Non-pigmented ciliary epithelial cell (primary cell): ENCODE results near the gene RET.
"Not testable (repeated sequence)": the region's sequence is repeated elsewhere in the genome, so short reads cannot be mapped to it uniquely, and the experiment has no call there.

Experiments used
- DNase-seq: peaks from one replicate; pipeline ENCODE4 v3.0.0-alpha.2; 2010; ENCODE audit warnings: low read depth

RET gene

DNA sequence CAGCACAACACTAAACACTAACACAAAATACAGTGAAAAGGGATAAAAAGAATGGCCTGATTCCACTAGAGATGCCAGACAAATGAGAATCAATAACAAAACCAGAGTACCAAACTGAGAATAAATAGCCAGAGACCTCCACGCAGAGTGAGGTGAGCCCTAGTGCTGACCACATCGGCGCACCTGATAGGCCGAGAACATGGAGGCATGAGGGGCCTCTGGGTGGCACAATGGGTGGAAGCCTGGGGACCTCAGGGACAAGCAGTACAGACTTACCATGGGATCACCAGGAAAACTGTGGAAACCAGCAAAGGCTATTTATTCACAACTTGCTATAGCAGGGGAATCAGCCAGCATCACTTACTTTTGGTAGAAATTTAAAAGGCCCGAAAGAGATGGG is 59.6 kb downstream of the RET start:
- no peak for DNase-seq

DNA sequence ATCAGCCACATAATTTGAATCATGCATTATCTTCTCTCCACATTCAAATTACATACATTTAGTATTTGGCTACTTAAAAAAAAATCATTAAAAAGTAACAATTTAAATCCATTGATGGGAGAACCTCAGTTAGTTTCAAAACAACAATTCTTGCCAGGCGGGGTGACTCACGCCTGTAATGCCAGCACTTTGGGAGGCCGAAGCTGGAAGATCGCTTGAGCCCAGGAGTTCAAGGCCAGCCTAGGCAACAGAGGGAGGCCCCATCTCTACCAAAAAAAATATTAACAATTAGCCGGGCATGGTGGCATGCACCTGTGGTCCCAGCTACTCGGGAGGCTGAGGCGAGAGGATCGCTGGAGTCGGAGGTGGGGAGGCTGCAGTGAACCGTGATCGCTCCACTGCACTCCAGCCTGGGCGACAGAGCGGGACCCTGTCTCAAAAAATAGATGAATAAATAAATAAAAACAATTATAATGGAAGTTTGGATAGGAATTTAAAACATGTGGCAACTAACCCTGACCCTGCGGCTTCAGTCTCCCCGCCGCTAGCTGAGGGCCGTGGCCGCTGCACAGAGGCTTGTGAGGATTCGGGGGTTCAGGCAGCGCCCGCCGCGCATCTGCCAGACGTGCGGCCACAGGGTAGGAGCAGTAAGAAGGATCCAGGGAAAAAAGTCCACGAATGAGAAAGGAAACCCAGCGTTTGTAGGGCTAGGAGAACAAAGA is 60.3 kb downstream of the RET start:
- DNase-seq: no peak

DNA sequence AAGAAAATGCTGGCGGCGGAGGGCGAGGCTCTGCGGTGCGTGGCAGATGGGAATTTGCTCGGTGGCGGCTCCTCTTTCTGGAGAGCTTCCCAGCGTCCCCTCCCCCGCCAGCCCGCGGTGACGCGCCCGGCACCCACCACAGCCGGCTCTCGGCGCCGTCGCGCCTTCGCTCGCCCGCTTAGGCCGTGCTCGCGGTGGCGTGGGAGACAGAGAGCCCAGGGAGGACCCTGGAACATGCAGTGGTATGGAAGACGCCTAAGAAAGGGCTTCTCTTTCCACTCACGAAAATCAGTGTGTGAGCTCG is 60.8 kb downstream of the RET start:
- DNase-seq: no peak

DNA sequence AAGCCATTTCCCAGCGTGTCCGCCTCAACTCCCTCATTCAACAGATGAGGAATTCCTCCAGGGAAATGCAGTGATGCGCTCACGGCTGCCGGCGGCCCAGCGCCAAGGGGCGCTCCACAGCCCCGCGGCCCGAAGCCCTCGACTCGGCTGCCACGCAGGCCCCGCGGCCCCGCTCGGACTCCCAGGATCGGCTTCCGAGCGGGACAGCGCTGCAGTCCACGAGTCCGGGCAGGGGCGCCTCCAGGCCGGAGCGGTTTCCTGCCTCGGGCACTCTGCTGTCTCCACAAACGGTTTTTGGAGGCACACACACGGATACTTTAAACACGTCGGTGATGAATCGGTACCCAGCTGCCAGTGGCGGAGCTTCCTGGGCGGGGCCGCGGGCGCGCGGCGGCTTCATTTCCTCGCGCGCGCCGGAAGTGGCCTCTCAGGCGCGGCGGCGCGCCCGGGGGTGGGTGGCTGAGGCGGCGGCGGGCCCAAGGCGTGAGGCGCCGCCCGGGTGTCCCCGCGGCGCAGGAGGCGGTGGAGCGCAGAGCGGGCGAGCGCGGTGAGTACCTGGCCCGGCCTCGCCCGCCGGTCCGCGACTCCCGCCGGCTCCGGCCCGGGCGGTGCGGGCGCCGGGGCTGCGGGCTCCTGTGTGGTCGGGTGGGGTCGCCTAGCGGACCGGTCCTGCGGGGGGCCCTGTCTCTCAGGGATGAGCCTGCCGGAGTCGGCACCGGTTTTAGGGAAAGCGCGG is 61.3 kb downstream of the RET start, which contains the start of gene CSGALNACT2:
Gene CSGALNACT2 (plus strand): TSS at position 425 of the 736 bp plus-strand sequence. CDS start 16,705 bp downstream, outside the sequence.
- DNase-seq: peak; percentile 20

DNA sequence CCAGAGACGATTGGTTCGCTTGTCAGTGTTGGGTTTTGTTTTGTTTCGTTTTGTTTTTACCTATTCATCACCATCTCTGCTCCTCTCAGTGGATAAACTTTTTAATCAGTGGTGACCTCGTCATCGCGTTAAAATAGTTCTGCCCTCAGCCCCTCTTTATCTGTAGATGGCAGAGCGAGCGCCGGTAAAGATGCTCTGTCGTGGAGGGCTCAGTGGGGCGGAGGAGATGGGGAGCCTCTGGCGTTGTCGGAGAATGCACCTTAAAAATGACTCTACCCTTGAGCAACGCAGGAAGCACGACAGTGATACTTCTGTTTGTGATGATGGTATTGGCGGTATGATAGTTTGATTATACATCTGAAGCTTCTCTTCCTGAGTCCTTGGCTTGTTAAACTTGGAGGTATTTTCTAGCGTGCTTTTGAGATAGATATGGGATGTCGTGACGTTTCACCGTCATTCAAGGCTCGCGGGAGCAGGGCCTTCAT is 61.9 kb downstream of the RET start:
- peak; percentile 11 for DNase-seq

DNA sequence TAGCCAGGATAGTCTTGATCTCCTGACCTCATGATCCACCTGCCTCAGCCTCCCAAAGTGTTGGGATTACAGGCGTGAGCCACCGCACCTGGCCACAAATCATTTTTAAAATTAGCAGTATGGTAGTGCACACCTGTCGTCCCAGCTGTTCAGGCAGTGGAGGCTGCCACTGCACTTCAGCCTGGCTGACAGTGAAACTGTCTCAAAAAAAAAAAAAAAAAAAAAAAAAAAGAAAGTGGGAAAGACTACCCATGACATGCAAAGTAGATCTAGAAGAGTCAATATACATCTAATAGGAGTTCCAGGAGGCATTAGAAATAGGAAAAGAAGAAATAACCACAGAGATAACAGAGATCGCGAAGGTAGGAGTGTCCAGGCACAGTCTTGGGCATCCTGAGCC is 64.6 kb downstream of the RET start:
- no peak for DNase-seq

DNA sequence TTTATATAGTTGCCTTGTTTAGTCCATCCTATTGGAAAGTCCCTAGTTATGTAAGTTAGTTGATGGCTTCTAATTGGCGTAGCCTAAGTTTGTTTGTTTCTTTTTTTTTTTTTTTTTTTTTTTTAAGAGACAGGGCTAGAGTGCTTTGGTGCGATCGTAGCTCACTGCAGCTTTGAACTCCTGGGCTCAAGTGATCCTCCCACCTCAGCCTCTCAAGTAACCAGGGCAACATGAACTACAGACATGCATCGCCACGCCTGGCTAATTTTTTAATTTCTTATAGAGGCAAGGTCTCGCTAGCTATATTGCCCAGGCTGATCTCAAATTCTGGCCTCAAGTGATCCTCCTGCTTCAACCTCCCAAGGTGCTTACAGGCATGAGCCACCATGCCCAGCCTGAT is 68.4 kb downstream of the RET start:
- no peak for DNase-seq

DNA sequence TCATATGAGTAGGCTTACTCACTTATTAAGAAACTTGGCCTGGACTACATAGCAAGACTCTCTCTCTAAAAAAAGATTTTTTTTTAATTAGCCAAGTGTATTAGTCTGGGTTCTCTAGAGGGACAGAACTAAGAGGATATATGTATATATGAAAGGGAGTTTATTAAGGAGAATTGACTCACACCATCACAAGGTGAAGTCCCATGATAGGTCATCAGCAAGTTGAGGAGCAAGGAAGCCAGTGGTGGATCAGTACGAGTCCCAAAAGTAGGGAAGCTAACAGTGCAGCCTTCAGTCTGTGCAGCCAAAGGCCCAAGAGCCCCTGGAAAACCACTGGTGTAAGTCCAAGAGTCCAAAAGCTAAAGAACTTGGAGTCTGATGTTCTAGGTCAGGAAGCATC is 69.1 kb downstream of the RET start:
- not testable (repeated sequence) for DNase-seq

DNA sequence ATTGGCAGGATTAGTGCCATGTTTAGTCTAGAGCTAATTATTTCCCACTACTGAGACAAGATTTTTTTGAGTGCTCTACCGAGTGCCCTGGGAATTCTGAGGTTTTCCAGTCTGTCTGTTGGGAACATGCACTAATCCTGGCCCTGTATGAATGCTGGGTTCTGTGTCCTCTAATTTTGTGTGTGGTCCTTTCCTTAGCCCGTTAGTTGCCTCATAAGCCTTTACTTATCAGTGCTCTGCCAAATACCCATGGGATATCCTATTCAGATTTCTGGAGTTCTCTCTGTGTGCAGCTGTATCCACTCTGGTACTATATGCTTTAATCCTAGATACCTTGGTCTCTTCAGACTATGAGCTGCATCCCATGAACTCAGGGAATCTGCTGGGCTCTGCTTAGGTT is 74.5 kb downstream of the RET start:
- DNase-seq: no peak

DNA sequence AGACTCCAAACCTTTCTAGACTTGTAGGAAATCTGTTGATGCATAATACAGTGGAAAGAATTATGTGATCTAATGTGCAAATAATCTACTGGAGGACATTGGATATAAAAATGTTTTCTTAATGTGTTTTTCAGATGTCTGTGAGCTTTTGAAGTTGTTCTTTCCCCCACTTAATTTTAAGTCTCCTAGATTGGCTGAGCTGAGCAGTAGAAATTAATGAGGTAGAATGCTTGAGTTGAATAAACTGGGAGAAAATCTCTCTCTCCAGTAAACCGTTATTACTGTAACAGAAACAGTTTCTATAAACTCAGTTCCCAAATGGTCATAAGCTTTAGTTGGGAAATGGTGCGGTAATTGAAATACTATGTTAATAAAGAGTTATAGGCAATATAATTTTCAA is 77.0 kb downstream of the RET start:
- no peak for DNase-seq

DNA sequence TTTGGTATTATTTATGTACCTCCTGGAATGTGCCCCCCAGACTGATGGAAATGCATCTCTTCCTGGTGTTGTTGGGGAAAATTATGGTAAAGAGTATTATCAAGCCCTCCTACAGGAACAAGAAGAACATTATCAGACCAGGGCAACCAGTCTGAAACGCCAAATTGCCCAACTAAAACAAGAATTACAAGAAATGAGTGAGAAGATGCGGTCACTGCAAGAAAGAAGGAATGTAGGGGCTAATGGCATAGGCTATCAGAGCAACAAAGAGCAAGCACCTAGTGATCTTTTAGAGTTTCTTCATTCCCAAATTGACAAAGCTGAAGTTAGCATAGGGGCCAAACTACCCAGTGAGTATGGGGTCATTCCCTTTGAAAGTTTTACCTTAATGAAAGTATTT is 78.4 kb downstream of the RET start:
- no peak for DNase-seq

DNA sequence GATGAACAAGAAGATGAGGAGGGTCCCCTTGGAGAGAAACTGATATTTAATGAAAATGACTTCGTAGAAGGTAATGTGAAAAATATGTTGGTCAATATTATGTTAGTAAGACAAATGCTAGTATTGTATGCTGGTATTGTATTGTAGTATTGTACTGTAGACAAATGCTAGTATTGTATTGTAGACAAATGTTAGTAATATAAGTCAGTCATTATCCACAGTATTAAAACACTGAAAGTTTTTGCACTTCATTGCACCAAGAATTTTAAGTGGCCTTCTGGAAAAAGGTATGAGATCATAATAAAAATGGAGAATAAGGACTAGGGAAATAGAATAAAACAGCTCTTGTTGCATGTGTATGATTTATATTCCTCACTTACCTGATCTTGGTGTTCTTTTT is 78.9 kb downstream of the RET start:
- DNase-seq: no peak

DNA sequence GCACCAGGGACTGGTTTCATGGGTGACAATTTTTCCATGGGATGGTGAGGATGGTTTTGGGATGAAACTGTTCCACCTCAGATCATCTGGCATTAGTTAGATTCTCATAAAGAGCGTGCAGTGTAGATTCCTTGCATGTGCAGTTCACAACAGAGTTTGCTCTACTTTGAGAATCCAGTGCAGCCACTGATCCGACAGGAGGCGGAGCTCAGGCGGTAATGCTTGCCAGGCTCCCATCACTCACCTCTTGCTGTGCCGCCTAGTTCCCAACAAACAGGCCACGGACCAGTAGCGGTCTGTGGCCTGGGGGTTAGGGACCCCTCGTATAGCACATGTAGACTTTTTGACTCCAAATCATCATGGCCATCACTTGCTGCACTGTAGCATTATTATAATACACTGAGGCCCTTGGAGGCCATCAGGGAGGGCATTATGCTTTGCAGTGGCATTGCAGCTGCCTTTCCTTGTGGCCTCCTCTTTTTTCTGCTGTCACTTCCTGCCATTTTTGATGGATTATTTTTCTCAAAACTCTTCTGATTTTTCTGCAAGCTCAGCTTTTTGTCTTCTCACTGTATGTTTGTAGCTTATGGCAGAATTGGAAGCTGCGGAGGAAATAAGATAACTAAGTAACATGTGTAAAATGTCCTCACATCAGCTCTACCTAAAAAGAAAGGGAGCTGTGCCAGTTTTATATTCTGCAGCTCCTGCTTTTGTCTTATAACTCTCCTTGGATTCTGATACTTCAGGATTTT is 79.9 kb downstream of the RET start:
- DNase-seq: no peak

DNA sequence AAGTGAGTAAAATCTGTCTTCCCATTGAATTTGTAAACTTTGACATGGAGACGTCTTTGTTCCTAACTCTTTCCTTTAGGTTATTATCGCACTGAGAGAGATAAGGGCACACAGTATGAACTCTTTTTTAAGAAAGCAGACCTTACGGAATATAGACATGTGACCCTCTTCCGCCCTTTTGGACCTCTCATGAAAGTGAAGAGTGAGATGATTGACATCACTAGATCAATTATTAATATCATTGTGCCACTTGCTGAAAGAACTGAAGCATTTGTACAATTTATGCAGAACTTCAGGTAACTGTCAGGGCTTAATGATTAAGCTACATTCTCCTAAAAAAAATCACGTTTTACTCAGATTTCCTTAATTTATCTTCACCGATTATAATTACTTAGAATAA is 81.8 kb downstream of the RET start:
- no peak for DNase-seq

DNA sequence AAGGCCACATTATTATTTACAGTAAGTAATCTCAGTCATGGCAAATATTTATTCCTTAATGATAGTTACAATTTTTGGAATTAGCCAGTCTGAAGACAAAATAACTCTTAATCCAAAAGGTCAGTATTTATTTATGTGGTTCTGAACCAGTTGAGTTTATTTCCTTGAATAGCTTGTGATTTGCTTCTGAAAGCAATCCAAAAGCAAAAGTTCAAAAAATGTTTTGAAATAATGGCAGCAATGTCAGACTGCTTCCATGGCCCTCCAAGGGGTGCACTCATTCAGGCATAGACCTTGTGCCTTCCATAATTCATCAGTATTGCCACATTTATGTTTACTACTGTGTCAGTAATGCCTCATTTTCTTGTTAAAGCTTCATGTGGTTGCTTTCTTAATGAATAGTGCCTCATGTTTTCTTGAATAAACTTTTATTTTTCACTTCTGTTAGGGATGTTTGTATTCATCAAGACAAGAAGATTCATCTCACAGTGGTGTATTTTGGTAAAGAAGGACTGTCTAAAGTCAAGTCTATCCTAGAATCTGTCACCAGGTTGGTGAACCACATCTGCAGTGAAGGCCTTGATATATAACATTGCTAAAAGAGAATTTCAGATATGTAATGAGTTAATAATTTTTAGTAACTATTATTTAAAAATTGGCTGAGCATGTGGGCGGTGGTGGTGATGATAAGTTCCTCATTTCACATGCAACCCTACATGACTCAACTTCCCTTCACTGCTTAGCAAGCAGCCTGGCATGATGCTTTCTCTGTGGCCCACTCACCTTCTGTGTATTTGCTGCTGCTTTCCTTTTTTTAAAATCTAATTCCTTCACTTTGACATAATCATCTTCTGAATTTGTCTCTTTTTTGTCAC is 83.4 kb downstream of the RET start:
- DNase-seq: peak; percentile 74

DNA sequence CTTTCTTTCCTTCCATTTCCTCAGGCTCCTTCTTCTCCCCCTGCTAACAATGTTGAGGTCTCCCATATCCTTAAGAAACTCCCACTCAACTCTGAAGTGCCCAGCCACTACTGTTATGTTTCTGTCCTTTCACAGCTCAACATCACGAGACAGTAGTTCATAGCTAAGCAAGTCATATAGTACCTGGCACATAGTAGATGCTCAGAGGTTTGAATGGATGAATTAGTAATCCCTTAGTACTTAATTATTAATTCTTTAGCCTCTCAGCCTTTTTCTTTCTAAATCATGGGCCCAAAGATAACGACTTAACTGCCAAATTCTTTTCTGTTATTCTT is 84.0 kb downstream of the RET start:
- DNase-seq: no peak

DNA sequence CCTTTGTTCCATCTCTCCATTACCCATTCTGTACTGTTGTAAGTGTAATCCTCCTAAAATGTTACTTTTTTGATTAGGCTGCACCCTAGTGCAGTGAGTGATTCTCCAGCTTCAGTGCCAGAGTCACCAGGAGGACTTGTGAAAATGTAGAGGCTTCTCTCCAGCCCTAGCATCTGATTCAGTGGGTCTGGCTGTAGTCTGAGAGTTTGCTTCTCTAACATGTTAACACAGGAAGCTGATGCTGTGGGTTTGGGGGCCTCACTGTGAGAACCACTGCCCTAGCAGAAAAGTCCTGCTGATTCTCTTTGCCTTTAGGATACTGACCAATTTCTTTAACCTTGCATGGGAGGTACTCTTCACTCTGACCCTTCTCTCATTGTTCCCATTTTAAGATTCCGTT is 85.7 kb downstream of the RET start:
- DNase-seq: no peak

DNA sequence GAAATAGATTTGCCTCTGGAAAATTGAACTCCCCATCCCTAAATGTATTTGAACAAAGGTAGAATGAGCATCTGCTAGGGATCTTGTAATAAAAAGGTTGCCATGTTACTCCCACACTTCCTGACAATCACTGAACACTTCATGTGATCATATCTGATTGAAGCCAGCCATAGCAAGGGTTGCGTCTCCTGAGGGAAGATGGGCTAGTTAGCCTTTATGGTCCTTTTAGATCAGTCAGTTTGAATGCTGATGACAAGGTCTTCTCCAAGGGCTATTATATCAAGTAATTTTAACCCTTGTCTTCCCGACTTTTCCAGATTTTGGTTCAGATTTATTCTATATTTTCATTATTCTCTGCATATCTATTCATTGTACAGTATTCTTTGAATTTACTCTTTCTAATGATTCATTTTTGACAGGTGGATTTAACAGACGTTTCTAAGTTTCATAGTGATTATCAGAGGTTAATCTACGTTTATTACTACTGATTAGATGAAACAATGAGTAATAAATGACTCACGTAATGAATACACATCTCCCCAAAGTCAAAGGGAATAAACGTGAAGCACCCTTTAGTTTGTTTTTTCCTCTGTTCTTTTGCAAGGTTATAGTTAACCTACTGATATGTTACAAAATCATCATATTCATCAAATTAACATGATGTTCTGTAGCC is 89.5 kb downstream of the RET start:
- DNase-seq: no peak

DNA sequence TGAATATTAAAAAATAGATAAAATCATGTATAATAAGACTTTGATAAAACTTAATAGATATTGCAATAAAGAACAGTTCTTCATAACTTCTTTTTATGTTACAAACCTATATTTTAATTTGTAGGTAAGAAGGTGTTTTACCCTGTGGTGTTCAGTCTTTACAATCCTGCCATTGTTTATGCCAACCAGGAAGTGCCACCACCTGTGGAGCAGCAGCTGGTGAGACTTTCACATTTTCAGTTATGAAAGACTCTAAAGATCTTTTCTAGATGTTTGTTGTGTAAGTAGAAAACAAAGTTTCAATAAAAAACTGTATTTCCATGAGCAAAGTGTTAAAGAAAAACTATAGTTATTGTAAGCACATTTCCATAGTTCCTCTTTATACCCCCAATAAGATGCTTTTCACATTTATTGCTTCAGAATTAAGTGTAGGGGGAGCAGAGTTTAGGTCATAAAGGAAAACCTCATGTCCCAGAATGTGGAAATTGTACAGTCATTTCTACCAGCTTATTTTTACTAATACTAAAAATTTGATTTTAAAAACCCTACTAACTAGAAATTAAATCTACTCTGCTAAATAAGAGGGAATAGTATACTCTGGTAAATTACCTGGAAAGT is 90.1 kb downstream of the RET start:
- DNase-seq: no peak

DNA sequence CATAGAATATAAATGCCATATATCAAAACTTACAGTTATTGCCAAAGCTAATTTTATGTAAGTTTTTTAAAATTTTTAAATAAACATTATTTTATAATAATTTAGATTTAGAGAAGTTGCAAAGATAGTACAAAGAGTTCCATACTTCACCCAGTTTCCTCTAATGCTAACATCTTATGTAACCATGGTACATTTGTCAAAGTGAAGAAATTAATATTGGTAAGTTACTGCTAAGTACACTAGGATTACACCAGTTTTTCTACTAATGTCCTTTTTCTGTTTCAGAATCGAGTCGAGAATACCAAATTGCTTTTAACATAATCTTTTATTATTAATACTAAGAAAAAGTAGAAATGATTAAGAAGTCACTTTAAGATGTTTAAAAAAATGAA is 90.6 kb downstream of the RET start:
- no peak for DNase-seq

DNA sequence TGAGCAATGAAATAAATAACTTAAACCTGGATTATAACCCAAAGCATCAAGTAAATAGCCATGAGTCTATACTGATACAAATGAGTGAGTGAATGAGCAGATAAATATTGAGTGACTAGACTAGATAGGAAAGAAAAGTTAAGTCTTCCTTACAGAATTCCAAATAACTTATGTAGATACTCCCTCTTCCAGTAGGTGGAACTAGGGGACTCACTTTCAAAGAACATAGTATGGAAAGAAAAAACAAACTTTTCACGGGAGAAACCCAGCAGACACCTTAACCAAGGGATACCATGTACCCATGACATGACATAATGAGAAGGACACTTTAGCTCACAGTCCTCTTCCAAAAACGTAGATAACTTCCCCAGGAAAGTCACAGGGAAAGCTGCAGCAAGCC is 93.6 kb downstream of the RET start:
- no peak for DNase-seq
